Measurements from ENCODE around the gene SEMA6C.

SEMA6C gene

DNA sequence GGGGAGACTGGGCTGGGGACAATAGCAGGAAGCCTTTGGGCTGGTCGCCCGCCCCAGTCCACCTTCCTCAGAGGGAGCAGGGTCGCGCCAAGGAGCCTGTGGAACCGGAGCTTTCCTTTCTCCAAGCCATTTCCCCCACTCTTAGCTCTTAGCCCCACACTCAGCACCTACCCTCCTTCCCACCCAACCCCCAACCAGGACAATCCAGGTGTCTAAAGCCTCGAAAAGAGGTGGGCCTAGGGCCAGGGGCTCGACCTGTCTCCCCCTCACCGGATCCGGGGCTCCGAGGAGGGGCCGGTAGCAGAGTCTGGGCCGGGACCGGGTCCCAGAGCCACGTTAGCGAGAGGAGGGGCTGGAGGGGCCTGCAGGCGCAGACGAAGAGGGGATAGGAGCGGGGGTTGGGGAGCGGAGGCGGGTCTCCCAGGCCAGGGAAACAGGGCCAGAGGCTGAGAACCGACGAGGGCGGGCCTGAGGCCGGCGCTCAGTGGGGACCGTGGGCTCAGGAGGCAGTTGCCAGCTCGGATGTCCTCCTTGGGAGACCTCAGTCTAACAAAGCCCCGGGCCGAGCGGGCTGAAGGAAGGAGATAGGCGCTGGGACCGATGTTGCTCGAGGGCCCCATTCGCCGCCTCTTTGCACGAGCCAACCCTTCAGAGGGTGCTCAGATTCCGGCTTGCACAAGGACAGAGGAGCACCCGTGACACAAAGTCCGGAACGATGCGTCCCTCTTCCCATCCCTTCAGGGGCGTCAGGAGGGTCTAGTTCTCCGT is 943 bp downstream of the SEMA6C start:
- TF ChIP-seq ZNF274 (IDR thresholded peaks at IDR 0.05; ENCODE audit: low read depth, low read length), result no peak

DNA sequence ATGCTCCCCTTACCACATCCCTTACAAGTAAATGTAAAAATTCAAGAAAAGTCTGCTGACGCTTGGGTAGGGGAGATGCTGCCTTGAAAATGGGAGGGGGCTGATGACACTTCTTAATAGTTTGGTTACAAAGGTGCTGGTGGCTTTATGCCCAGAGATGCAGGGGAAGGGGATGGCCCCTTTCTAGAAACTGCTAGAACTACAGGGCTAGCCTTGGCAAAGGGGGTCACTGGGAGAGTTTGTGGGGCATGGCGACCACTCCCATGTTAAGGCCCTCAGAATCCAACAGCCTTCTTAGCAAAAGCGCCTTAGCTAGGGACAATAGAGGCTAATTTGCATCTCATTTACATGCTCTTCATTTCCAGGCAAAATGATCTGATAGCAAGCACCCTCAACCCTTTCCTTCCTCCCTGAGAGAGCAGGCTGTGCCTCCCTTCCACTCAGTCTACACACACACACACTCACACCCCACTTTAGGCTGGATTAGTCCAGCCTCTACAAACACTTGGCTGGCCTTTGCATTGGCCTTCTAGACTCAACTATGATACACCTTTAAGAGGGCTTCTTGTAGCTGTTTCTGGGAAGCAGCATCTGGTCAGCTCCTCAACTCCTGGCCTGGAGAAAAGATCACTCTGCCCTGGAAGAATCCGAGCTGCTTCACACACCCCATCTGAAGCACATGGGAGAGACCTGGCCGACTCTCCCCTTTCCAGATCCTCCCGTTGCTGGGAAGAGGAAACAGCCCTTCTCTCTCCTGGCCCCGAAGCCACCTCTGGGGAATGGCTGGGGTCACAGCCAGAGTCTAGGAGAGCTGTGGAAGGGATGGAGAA is 1.7 kb downstream of the SEMA6C start:
- no peak overlapping the region for H3K4me3 ChIP-seq (ENCODE audit: low read length)
- no peak for TF ChIP-seq ZNF274 (IDR thresholded peaks at IDR 0.05; ENCODE audit: low read depth, low read length)

More for the DNA sequence above, 943 bp downstream of the SEMA6C start:
- H3K4me3 ChIP-seq (ENCODE audit: low read length), result peak overlapping the region; percentile 75; the same call in 1 of the 2 replicates

DNA sequence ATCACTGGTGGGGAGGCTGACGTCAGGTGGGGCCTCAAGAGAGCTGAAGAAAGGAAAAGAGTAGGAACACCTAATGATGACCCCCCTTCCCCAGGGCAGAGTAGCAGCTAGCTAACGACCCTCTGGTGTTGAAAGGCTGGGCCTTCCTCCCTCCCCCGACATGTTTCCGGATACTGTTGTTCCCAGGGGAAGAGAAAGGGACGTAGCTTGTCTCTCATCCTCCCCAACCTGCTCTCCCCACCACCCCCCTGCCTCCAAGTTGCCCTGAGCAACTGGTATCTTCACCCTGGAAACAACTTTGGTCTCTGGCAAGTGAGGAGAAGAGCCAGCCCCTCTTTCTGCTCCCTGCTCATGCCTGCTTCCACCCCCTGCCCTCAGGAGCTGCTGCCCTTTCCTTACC is 2.4 kb downstream of the SEMA6C start:
- no peak for TF ChIP-seq ZNF274 (IDR thresholded peaks at IDR 0.05; ENCODE audit: low read depth, low read length)
- H3K4me3 ChIP-seq (ENCODE audit: low read length), result no peak overlapping the region

DNA sequence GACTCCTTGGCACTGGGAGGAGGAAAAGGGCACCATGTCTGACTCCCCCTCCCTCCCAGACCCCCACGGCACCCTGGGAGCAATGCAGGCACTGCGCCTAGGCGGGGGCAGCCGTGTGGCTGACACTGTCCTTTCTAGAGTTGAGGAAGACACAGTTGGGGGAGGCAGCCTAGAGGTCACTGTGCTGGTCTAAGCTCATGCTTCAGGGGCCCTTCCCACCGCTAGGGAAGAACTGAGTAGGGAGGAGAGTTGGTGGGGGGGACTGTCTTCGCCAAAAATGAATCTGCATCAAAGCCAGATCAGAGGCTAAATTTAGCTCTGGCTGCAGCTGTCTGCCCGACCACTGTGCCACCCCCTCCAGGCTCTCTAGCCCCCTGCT is 3.4 kb downstream of the SEMA6C start:
- H3K4me3 ChIP-seq (ENCODE audit: low read length), result no peak overlapping the region
- TF ChIP-seq ZNF274 (IDR thresholded peaks at IDR 0.05; ENCODE audit: low read depth, low read length), result no peak

DNA sequence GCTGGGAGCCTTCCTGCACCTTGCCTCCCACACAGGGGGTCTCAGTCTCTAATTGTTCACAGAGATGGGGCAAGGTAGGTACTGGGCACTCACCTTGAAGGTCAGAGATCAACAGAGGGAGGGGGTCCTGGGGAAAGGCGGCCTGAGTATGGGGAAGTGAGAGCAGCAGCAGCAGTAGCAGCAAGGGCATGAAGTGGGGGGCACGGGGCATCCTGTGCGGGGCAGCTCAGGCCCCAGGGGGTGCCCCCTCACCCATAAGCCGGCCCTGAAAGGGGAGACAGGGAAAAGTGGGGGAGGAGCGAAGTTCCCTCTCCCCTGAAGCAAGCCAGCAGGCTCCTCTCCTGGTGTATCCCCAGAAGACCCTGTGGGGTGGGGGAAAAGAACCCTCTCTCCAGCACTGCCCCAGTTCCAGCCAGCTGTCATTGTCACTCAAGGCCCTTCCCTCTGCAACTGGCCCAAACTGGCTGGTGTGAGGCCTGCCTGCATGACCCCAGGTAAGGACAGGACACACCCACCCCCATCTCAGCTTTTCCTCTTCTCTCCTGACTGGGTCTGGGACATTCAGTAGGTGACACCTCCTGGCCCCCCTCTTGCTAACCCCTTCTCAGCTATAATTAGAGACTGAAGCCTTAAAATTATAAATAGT is 3.9 kb downstream of the SEMA6C start:
- no peak for TF ChIP-seq ZNF274 (IDR thresholded peaks at IDR 0.05; ENCODE audit: low read depth, low read length)
- H3K4me3 ChIP-seq (ENCODE audit: low read length), result no peak overlapping the region

DNA sequence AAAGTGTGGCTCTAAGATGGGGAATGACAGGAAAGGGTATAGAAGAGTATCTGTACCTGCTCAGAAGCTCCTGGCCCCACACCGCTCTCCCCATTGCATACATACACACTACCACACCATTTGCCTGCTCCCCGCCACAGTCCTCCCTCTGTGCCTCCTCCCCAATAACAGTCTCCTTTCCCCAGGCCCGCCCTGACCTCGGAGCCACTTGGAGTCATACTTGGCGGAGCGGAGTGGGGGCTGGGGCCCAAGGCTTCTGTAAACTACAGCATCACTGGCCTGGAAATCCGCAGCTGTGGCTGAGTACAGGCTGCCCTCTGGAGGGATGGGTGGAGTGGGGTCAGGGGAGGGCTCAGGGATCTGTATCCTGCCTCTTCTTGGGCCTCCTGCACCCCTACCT is 8.6 kb downstream of the SEMA6C start:
- no peak overlapping the region for H3K4me3 ChIP-seq (ENCODE audit: low read length)
- no peak for TF ChIP-seq ZNF274 (IDR thresholded peaks at IDR 0.05; ENCODE audit: low read depth, low read length)

DNA sequence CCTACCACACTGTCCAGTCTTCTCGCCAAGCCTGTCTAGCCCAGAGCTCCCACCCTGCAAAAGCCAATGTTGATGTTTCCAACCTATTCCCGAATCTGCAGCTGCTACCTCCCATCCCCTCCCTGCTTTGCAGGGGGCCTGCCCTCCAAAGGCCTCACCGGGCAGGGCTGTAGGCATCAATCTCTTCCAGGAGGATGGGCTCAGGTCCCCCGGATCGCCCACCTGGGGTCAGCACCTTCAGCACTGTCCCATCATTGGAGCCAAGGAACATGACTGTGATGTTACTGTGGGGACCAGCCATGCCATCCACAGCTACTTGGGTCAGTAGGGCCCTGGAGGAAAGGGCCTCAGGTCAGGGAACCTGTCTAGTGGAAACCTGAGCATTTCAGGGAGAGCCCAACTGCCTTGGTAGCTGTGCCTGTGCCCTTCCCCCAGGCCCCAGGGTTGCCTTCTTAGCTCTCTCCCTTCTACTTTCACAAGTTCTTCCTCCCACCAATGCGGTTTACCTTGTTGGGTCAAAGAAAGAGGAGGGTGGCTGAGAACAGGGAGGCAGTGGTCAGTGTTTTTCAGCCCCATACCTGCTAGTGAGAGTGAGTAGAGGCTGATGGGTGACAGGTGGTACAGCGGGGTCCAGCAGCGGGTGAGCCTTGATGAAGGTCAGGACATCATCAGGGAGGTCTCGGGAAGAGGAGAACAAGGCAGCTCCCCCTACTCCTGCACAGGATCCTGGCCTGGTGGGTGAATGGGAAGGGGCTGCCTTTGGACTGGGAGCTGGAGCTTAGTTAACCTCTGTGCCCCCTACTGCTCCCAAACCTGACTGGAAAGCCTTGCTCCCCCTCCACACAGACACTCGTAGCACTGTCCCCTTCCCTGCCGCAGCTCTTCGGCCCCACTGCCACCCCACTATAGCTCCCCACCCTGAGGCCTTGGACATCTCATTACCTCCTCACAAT is 10.7 kb downstream of the SEMA6C start:
- no peak for TF ChIP-seq ZNF274 (IDR thresholded peaks at IDR 0.05; ENCODE audit: low read depth, low read length)
- no peak overlapping the region for H3K4me3 ChIP-seq (ENCODE audit: low read length)

DNA sequence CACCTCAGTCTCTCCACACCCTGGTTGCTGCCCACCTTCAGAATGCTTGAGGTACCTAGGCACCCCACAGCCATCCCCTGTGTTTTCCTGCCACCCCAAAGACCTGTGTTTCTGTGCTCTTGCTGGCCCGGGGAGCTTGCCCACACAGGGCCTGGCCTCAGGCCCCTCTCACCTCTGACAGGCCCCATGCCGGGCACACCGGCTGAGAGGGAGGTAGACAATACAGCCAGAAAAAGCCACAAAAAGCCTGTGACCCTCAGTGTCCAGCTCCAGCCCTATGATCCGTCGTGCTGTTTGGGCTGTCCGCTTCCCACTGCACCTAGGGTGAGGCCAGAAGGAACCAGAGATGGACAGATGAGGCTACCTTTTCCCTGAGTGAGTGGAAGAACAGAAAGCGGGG is 11.4 kb downstream of the SEMA6C start:
- H3K4me3 ChIP-seq (ENCODE audit: low read length), result no peak overlapping the region
- TF ChIP-seq ZNF274 (IDR thresholded peaks at IDR 0.05; ENCODE audit: low read depth, low read length), result no peak

DNA sequence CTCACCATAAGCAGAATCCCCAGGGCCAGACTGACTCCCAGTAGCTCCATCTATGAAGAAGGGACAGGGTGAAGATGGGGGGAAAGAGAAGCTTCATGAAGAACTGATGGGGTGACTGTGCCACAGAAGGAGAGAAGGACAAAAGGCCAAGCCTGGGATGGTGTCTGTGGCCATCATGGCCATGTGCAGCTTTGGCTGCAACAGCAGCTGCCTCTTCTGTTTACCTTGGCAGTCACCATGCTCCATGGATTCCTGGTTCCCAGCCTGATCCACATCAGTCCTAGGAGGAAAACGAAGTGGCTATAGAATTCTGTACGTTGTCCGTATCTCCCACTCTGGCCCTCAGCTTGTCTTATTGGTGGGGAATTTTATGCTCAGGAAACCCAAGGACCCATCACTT is 12.0 kb downstream of the SEMA6C start:
- no peak for TF ChIP-seq ZNF274 (IDR thresholded peaks at IDR 0.05; ENCODE audit: low read depth, low read length)
- no peak overlapping the region for H3K4me3 ChIP-seq (ENCODE audit: low read length)

DNA sequence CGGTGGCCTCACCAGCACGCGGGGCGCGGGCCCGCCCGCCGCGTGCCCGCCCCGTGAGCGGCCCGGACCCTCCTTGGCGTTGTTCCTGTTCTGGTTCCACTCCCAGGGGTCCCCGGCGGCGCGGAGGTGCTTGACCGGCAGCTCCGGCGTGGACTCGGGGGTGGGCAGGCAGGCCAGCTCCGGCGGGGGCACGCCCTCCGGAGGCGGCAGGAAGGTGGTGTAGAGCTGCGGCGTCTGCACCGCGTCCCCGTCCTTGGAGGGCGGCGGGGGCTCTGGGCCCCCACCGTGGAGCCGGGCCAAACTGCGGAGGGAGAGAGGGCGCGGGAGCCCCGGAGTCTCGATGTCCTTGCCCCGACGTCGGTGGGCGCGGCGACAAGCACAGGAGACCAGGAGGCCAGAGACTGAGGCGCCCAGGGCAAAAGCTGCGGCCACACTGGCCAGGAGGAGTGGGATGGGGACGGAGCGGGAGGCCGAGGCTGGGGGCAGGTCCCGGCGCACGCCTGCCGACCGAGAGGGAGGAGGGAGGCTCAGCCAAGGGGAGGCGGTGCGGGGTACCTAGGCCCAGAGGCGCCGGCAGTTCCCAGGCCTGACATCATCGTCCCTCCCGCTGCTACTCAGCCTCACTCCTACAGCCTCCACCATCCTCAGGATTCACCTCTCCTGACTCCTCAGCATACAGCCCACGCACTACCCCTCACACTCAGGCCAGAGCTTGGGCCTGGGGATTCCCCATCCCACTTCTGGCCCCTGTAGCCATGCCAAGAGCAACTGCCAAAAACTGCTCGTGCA is 13.2 kb downstream of the SEMA6C start:
- H3K4me3 ChIP-seq (ENCODE audit: low read length), result no peak overlapping the region
- TF ChIP-seq ZNF274 (IDR thresholded peaks at IDR 0.05; ENCODE audit: low read depth, low read length), result no peak

DNA sequence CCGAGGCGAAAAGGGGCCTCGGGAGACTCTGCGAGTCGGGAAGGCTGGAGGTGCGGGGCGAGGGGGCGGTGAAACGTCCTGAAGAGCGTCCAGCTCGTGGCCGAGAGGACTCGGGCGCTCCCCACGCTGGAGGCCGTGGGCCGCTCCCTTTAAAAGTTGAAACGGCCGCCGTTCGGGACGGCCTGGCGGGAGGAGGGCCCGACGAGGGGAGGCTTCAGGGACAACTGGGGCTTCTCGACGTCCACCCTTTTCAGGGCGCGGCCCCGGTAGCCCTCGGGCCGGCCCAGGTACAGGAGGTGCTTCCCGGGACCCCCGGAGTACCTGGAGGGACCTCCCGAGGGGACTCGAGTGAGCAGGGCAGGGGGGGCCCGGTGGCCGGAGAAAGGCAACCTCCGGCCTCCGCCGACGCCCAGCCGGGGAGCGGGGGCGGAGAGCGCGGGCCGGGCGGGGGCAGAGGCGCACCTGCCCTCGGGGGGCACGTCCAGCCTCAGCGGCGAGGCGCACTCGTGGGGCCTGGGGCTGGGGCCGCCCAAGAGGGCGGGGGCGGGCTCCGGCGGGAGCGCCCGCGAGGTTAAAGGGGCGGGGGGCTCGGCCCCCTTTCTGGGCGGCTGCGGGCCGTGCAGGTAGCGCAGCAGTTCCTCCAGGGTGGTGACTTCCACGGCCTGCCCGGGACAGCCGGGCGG is 14.0 kb downstream of the SEMA6C start:
- H3K4me3 ChIP-seq (ENCODE audit: low read length), result no peak overlapping the region
- TF ChIP-seq ZNF274 (IDR thresholded peaks at IDR 0.05; ENCODE audit: low read depth, low read length), result no peak

DNA sequence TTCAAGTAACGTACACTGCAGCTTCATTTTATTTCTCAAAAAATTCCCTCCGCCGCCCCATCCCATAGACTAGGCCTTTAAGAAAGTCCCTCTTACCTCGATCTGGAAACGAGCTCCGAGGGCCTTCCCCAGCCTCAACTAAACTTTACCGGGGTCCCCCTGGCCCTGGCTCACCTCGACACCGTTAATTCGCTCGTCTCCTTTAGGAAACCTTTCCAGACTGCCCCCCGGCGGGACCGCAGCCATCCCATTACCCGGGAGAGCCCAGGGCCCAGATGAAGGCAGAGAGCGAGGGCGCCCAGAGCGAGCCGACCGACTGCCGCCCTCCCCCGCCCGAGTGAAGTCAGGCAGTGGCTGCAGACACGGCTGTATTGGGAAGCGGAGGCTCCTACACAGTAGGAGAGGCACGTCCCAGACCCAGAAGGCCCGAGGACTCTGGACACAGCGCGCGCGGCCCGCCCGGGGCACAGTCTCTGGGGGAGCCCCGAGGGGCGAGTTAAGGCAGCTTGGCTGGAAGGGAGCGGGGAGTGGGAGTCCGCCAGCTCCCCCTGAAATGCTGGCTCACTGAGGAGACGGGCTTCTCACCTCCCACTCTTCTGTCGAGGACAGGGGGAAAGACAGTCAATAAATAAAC is 14.6 kb downstream of the SEMA6C start:
- TF ChIP-seq ZNF274 (IDR thresholded peaks at IDR 0.05; ENCODE audit: low read depth, low read length), result no peak
- peak overlapping the region; percentile 18; the same call in 1 of the 2 replicates for H3K4me3 ChIP-seq (ENCODE audit: low read length)

Data from GM08714 (cell line).